ENCODE data around the gene RASSF4.

RASSF4 gene

GRCh38 chr10:44965104-44965503, 5.5 kb downstream of the RASSF4 start:
- no peak for DNase-seq

- no peak for DNase-seq
These were observed 6.1 kb downstream of the RASSF4 start for GRCh38 chr10:44965651-44966097.

GRCh38 chr10:44966129-44966815, 6.7 kb downstream of the RASSF4 start:
- peak; percentile 77 to 89 for DNase-seq

- peak in 1 of 2 donors; percentile 48 for DNase-seq
These were observed 7.4 kb downstream of the RASSF4 start for GRCh38 chr10:44966816-44967509.

- DNase-seq = peak; percentile 75 to 86
These were observed 8.0 kb downstream of the RASSF4 start for GRCh38 chr10:44967616-44968015.

GRCh38 chr10:44968091-44968490, 8.5 kb downstream of the RASSF4 start:
- DNase-seq = peak; percentile 91 to 97

GRCh38 chr10:44968500-44969400, 9.1 kb downstream of the RASSF4 start:
- DNase-seq = no peak

- DNase-seq = no peak
These were observed 10.3 kb downstream of the RASSF4 start for GRCh38 chr10:44969854-44970253.

GRCh38 chr10:44970812-44971395, 11.3 kb downstream of the RASSF4 start:
- no peak for DNase-seq

GRCh38 chr10:44971434-44971833, 11.8 kb downstream of the RASSF4 start:
- DNase-seq = no peak

- DNase-seq = peak; percentile 69 to 72
These were observed 12.5 kb downstream of the RASSF4 start for GRCh38 chr10:44971935-44972757.

- no peak for DNase-seq
These were observed 13.3 kb downstream of the RASSF4 start for GRCh38 chr10:44972874-44973306.

- DNase-seq = peak; percentile 69 to 97
These were observed 13.9 kb downstream of the RASSF4 start for GRCh38 chr10:44973323-44974081.

- DNase-seq = no peak
These were observed 14.6 kb downstream of the RASSF4 start for GRCh38 chr10:44974082-44974627.

GRCh38 chr10:44974628-44975430, 15.2 kb downstream of the RASSF4 start:
- peak; percentile 65 to 74 for DNase-seq

- DNase-seq = peak in 1 of 2 donors; percentile 56
These were observed 16.1 kb downstream of the RASSF4 start for GRCh38 chr10:44975431-44976331.

GRCh38 chr10:44976352-44977198, 17.0 kb downstream of the RASSF4 start:
- no peak for DNase-seq
